ENCODE results near the gene OR51V1. TPM values are rescaled to one million over a fixed set of nuclear protein-coding genes. Genes with fewer than 3 reads are reported as not detected.

The OR51V1 gene
- total and polyA plus RNA-seq, 10 of the 15 experiments (the other 5 are each of a cell fraction or from before 2014, with no cell fraction given): not detected

- ChIA-PET POLR2A (no interaction called here), SMC1A (ENCODE audit: uncharacterized antibody, unreplicated experiment) (interaction anchor here (1.0 to 1.6 kb wide), 2 partner anchors 86 to 168 kb away, joined by 3 to 4 read pairs; no protein-coding TSS in a partner anchor), RAD21 (ENCODE audit: unreplicated experiment) (no interaction called here), CTCF (interaction anchor here (1.0 kb wide), 1 partner anchor 177 kb away, joined by 4 read pairs; no protein-coding TSS in a partner anchor)
- in situ Hi-C loops (cut with MboI) (loop anchor here (5.0 kb wide), 1 partner anchor 169 kb away; no protein-coding TSS in a partner anchor), intact Hi-C loops (cut with micrococcal nuclease; ENCODE audit: unreplicated experiment) (loop anchor here (5.0 kb wide), 1 partner anchor 81 kb away; no protein-coding TSS in a partner anchor)
- no peak overlapping the region for H3K9ac ChIP-seq (ENCODE audit: control insufficient read depth, insufficient read depth, low read length)
- H4K20me1 ChIP-seq (ENCODE audit: control insufficient read depth, insufficient read depth): no peaks in the 10 kb centered on the region
- DNase-seq (ENCODE audit: low read depth, low spot score) (no peak), FAIRE-seq (no peak), ATAC-seq (no peak)
- whole genome bisulfite sequencing (ENCODE audit: insufficient coverage, insufficient replicate concordance, low lambda C conversion rate, missing lambda C conversion rate): 10% methylated on average over 2 of the region's 2 CpGs
- H2AFZ ChIP-seq (ENCODE audit: control insufficient read depth, low read depth, low read length): no peak overlapping the region
- no peaks in the 10 kb centered on the region for H3K36me3 ChIP-seq (ENCODE audit: control insufficient read depth in 2 of 2, insufficient read depth in 2 of 2, low read length in 1 of 2)
- H3K27ac ChIP-seq (ENCODE audit: control insufficient read depth, insufficient read depth): no peak overlapping the region
- H3K4me3 ChIP-seq: no peak overlapping the region
- no peaks in the 10 kb centered on the region for H3K4me1 ChIP-seq (ENCODE audit: control insufficient read depth, insufficient read depth, low read length)
- H3K27me3 ChIP-seq (replicated peaks in 1 of 2; ENCODE audit: control insufficient read depth in 2 of 2, insufficient read depth in 2 of 2, low read length in 1 of 2): no peaks in the 10 kb centered on the region
- BruUV-seq (replicated peaks): no TSS peak
- no peaks in the 10 kb centered on the region for H3K79me2 ChIP-seq (ENCODE audit: control insufficient read depth, insufficient read depth, low read length)
- H3K9me3 ChIP-seq (replicated peaks; ENCODE audit: control insufficient read depth, insufficient read depth, low read length): no peaks in the 10 kb centered on the region
- TF ChIP-seq RBBP5 (conservative IDR thresholded peaks at IDR 0.05) (no peak), USF1 (IDR thresholded peaks at IDR 0.05; ENCODE audit: borderline replicate concordance, extremely low read length, insufficient read depth, low read depth, low read length) (no peak), CREB1 (IDR thresholded peaks at IDR 0.05; ENCODE audit: low read depth) (no peak), ATF7 (IDR thresholded peaks at IDR 0.05; ENCODE audit: low read depth) (no peak)
- no peak overlapping the region for H3K4me2 ChIP-seq (ENCODE audit: control insufficient read depth, insufficient read depth)
Observed at GRCh38 chr11:5203366-5203765, 2.9 kb upstream of the OR51V1 start.

GRCh38 chr11:5198285-5198684 lies 2.2 kb downstream of the OR51V1 start:
- no peaks in the 10 kb centered on the region for H4K20me1 ChIP-seq (ENCODE audit: control insufficient read depth, insufficient read depth)
- SMC1A ChIA-PET (ENCODE audit: uncharacterized antibody, unreplicated experiment): interaction anchor here (1.3 to 3.7 kb wide), 3 partner anchors 10 to 612 kb away, joined by 3 to 12 read pairs (median 3); no protein-coding TSS in a partner anchor
- no peaks in the 10 kb centered on the region for H3K27me3 ChIP-seq (replicated peaks in 1 of 2; ENCODE audit: control insufficient read depth in 2 of 2, insufficient read depth in 2 of 2, low read length in 1 of 2)
- no peak overlapping the region for H3K9ac ChIP-seq (ENCODE audit: control insufficient read depth, insufficient read depth, low read length)
- H3K27ac ChIP-seq (ENCODE audit: control insufficient read depth, insufficient read depth): no peak overlapping the region
- H2AFZ ChIP-seq (ENCODE audit: control insufficient read depth, low read depth, low read length): no peak overlapping the region
- no peak overlapping the region for H3K4me2 ChIP-seq (ENCODE audit: control insufficient read depth, insufficient read depth)
- no peaks in the 10 kb centered on the region for H3K36me3 ChIP-seq (ENCODE audit: control insufficient read depth in 2 of 2, insufficient read depth in 2 of 2, low read length in 1 of 2)
- intact Hi-C loops (cut with micrococcal nuclease; ENCODE audit: unreplicated experiment): no loop called here
- CTCF ChIA-PET: no interaction called here
- no peak overlapping the region for H3K4me3 ChIP-seq
- no peak for ATAC-seq
- H3K79me2 ChIP-seq (ENCODE audit: control insufficient read depth, insufficient read depth, low read length): no peaks in the 10 kb centered on the region
- RAD21 ChIA-PET (ENCODE audit: unreplicated experiment): no interaction called here
- in situ Hi-C loops (cut with MboI): no loop called here
- no TSS peak for BruUV-seq (replicated peaks)
- DNase-seq (ENCODE audit: low read depth, low spot score): no peak
- no peaks in the 10 kb centered on the region for H3K9me3 ChIP-seq (replicated peaks; ENCODE audit: control insufficient read depth, insufficient read depth, low read length)
- POLR2A ChIA-PET: no interaction called here
- FAIRE-seq: no peak
- H3K4me1 ChIP-seq (ENCODE audit: control insufficient read depth, insufficient read depth, low read length): no peaks in the 10 kb centered on the region
- TF ChIP-seq PAX5 (IDR thresholded peaks at IDR 0.05; ENCODE audit: borderline replicate concordance, low read depth, low read length): no peak
- no peak for TF ChIP-seq NRF1 (conservative IDR thresholded peaks at IDR 0.05; ENCODE audit: low read depth, low read length)
- TF ChIP-seq NR2C2 (IDR thresholded peaks at IDR 0.05; ENCODE audit: borderline replicate concordance, control insufficient read depth, insufficient read length, low read depth): no peak
- TF ChIP-seq BACH1 (IDR thresholded peaks at IDR 0.05; ENCODE audit: borderline replicate concordance): no peak
- TF ChIP-seq, protein P1, sequence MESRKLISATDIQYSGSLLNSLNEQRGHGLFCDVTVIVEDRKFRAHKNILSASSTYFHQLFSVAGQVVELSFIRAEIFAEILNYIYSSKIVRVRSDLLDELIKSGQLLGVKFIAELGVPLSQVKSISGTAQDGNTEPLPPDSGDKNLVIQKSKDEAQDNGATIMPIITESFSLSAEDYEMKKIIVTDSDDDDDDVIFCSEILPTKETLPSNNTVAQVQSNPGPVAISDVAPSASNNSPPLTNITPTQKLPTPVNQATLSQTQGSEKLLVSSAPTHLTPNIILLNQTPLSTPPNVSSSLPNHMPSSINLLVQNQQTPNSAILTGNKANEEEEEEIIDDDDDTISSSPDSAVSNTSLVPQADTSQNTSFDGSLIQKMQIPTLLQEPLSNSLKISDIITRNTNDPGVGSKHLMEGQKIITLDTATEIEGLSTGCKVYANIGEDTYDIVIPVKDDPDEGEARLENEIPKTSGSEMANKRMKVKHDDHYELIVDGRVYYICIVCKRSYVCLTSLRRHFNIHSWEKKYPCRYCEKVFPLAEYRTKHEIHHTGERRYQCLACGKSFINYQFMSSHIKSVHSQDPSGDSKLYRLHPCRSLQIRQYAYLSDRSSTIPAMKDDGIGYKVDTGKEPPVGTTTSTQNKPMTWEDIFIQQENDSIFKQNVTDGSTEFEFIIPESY (IDR thresholded peaks at IDR 0.05): no peak
- TF ChIP-seq CHD1 (IDR thresholded peaks at IDR 0.05; ENCODE audit: low read depth, low read length): no peak
- TF ChIP-seq HCFC1 (IDR thresholded peaks at IDR 0.05; ENCODE audit: low read length): no peak
- TF ChIP-seq JUND (IDR thresholded peaks at IDR 0.05; ENCODE audit: low read depth, low read length): no peak
- no peak for TF ChIP-seq CEBPB (IDR thresholded peaks at IDR 0.05; ENCODE audit: borderline replicate concordance in 1 of 2, low read depth in 2 of 2, low read length in 2 of 2)
- TF ChIP-seq FOS (IDR thresholded peaks at IDR 0.05; ENCODE audit: borderline replicate concordance, extremely low read depth, insufficient read length): no peak
- no peak for TF ChIP-seq SUZ12 (IDR thresholded peaks at IDR 0.05; ENCODE audit: unreplicated experiment)
- TF ChIP-seq GATAD2B (conservative IDR thresholded peaks at IDR 0.05; ENCODE audit: low read depth): no peak
- TF ChIP-seq CREB1 (IDR thresholded peaks at IDR 0.05; ENCODE audit: low read depth): no peak
- no peak for TF ChIP-seq PML (IDR thresholded peaks at IDR 0.05; ENCODE audit: low read length)
- no peak for TF ChIP-seq RAD51 (IDR thresholded peaks at IDR 0.05)
